H1 (cell line): ENCODE results near the gene VPS72. TPM values are rescaled to one million over a fixed set of nuclear protein-coding genes. Genes with fewer than 3 reads are reported as not detected.
A peak's percentile ranks its signal among the peaks of the same experiment; 100 is the strongest.
"Not testable (repeated sequence)": the region's sequence is repeated elsewhere in the genome, so short reads cannot be mapped to it uniquely, and the experiment has no call there.

Experiments used
- CTCF ChIA-PET: fragments of 300-600 bp; sonication (Branson Sonifier 250); formaldehyde crosslinking; loops from one replicate; lab custom pipeline; 2021; ENCODE audit not compliant: partially characterized antibody; lab: Charles Lee
- POLR2A ChIA-PET: fragments of 300-600 bp; sonication (Branson Sonifier 250); formaldehyde crosslinking; loops from one replicate; lab custom pipeline; 2021; ENCODE audit warnings: inconsistent platforms; ENCODE audit not compliant: partially characterized antibody; lab: Charles Lee
- DNase-seq, 2 experiments: peaks; one replicate each; pipeline versions ENCODE4 v3.0.0 to v3.0.0-alpha.2; 2010 to 2022; ENCODE audit warnings: low spot score in 2 of 2, low read depth in 1 of 2, mixed read lengths in 1 of 2
- FAIRE-seq: peaks from 2 replicates; lab custom pipeline; 2011; peaks lifted over from hg19 to GRCh38; lab: Jason Lieb, UNC
- H2AFZ ChIP-seq: 2 replicates; pipeline ENCODE4 v1.8.1; 2012; ENCODE audit warnings: low read length, inconsistent platforms
- H2AK5ac ChIP-seq: 2 replicates; pipeline ENCODE4 v1.6.1; 2013; ENCODE audit warnings: low read depth, low read length
- H2BK120ac ChIP-seq: replicated peaks from 2 replicates; pipeline ENCODE3; 2013; ENCODE audit warnings: low read depth, low read length, inconsistent platforms
- H2BK12ac ChIP-seq: 2 replicates; pipeline ENCODE4 v1.6.1; 2013; ENCODE audit warnings: low read depth, low read length
- H2BK15ac ChIP-seq: 2 replicates; pipeline ENCODE4 v1.6.1; 2013; ENCODE audit warnings: low read length
- H2BK20ac ChIP-seq: 2 replicates; pipeline ENCODE4 v1.6.1; 2013; ENCODE audit warnings: low read length
- H2BK5ac ChIP-seq: 2 replicates; pipeline ENCODE4 v1.6.1; 2013; ENCODE audit warnings: low read depth, low read length
- H3K14ac ChIP-seq: 2 replicates; pipeline ENCODE4 v1.6.1; 2013; ENCODE audit warnings: inconsistent platforms; ENCODE audit not compliant: insufficient read length
- H3K18ac ChIP-seq: 2 replicates; pipeline ENCODE4 v1.6.1; 2013; ENCODE audit warnings: low read length; ENCODE audit errors: extremely low read depth
- H3K23ac ChIP-seq: 2 replicates; pipeline ENCODE4 v1.6.1; 2013; ENCODE audit warnings: inconsistent platforms; ENCODE audit not compliant: insufficient read length
- H3K23me2 ChIP-seq: 2 replicates; pipeline ENCODE4 v1.6.1; 2013; ENCODE audit warnings: low read depth, low read length
- H3K27ac ChIP-seq: 2 replicates; pipeline ENCODE4 v1.6.1; 2011; ENCODE audit warnings: low read depth, low read length, inconsistent platforms
- H3K27me3 ChIP-seq, 4 experiments: replicated peaks in 1 of 4; 1 replicate in 1 of 4; 2 replicates in 3 of 4; pipeline versions ENCODE4 v1.6.1 to v1.8.1; 2011 to 2013; ENCODE audit warnings: low read length in 3 of 4, mild to moderate bottlenecking in 3 of 4, inconsistent platforms in 2 of 4, mixed read lengths in 2 of 4, moderate library complexity in 1 of 4; ENCODE audit not compliant: control insufficient read depth in 3 of 4, insufficient read depth in 3 of 4; ENCODE audit errors: extremely low read depth in 1 of 4
- H3K36me3 ChIP-seq, 4 experiments: 2 replicates each; pipeline versions ENCODE4 v1.6.1 to v1.8.1; 2011 to 2013; ENCODE audit warnings: mild to moderate bottlenecking in 4 of 4, low read length in 3 of 4, moderate library complexity in 2 of 4, control low read depth in 1 of 4, inconsistent platforms in 1 of 4; ENCODE audit not compliant: insufficient read depth in 4 of 4, control insufficient read depth in 2 of 4
- H3K4ac ChIP-seq: replicated peaks from 2 replicates; pipeline ENCODE3; 2013; ENCODE audit warnings: low read length, low read depth, mixed read lengths, inconsistent platforms; ENCODE audit not compliant: insufficient read length
- H3K4me1 ChIP-seq, 4 experiments: replicated peaks in 1 of 4; 1 replicate in 1 of 4; 2 replicates in 3 of 4; pipeline versions ENCODE4 v1.6.1 to v1.8.1; 2011 to 2013; ENCODE audit warnings: low read length in 3 of 4, inconsistent platforms in 2 of 4, mixed read lengths in 1 of 4; ENCODE audit not compliant: insufficient read depth in 4 of 4, control insufficient read depth in 3 of 4
- H3K4me2 ChIP-seq, 2 experiments: 2 replicates each; pipeline versions ENCODE4 v1.6.1 to v1.8.1; 2011 to 2013; ENCODE audit warnings: low read depth in 2 of 2, low read length in 2 of 2, control low read depth in 1 of 2, inconsistent platforms in 1 of 2, mild to moderate bottlenecking in 1 of 2; ENCODE audit not compliant: insufficient read depth in 1 of 2
- H3K4me3 ChIP-seq, 4 experiments: fragments of 200-600, 300-600 bp in 1 of 4; sonication (generic), shearing (Covaris generic), sonication (Bioruptor Twin) in 1 of 4; 2 replicates each; pipeline versions ENCODE4 v1.5.1 to v1.8.1; 2011 to 2016; ENCODE audit warnings: low read length in 4 of 4, low read depth in 3 of 4, control low read depth in 2 of 4, inconsistent platforms in 2 of 4, mild to moderate bottlenecking in 2 of 4, mixed read lengths in 1 of 4, moderate library complexity in 1 of 4; ENCODE audit not compliant: insufficient read depth in 2 of 4; ENCODE audit errors: extremely low read depth in 1 of 4
- H3K56ac ChIP-seq: replicated peaks from 2 replicates; pipeline ENCODE3; 2013; ENCODE audit warnings: low read depth, mild to moderate bottlenecking, mixed read lengths, low read length, inconsistent platforms; ENCODE audit not compliant: insufficient read length
- H3K79me1 ChIP-seq: 2 replicates; pipeline ENCODE4 v1.6.1; 2013; ENCODE audit warnings: low read depth, low read length, control low read depth
- H3K79me2 ChIP-seq, 2 experiments: 2 replicates each; pipeline versions ENCODE4 v1.6.1 to v1.8.1; 2012 to 2013; ENCODE audit warnings: low read length in 2 of 2, mild to moderate bottlenecking in 2 of 2, inconsistent platforms in 1 of 2; ENCODE audit not compliant: insufficient read depth in 2 of 2, control insufficient read depth in 1 of 2
- H3K9ac ChIP-seq, 4 experiments: replicated peaks in 1 of 4; 1 replicate in 1 of 4; 2 replicates in 3 of 4; pipeline versions ENCODE4 v1.6.1 to v1.8.1; 2011 to 2013; ENCODE audit warnings: low read depth in 3 of 4, low read length in 3 of 4, control low read depth in 2 of 4, mild to moderate bottlenecking in 2 of 4, moderate library complexity in 2 of 4, inconsistent platforms in 1 of 4; ENCODE audit errors: extremely low read depth in 1 of 4
- H3K9me3 ChIP-seq, 2 experiments: 2 replicates each; pipeline versions ENCODE4 v1.6.1 to v1.8.1; 2012 to 2013; ENCODE audit warnings: mild to moderate bottlenecking in 2 of 2, moderate library complexity in 2 of 2, control low read depth in 1 of 2, inconsistent platforms in 1 of 2, low read depth in 1 of 2, low read length in 1 of 2, mixed read lengths in 1 of 2; ENCODE audit not compliant: insufficient read depth in 2 of 2
- H4K20me1 ChIP-seq, 2 experiments: replicated peaks in 1 of 2; 2 replicates each; pipeline versions ENCODE3 to v1.8.1; 2011 to 2013; ENCODE audit warnings: inconsistent platforms in 2 of 2, low read length in 2 of 2, mild to moderate bottlenecking in 1 of 2; ENCODE audit not compliant: insufficient read depth in 2 of 2, control insufficient read depth in 1 of 2
- H4K5ac ChIP-seq: 2 replicates; pipeline ENCODE4 v1.6.1; 2013; ENCODE audit warnings: low read length, low read depth, mixed read lengths, inconsistent platforms; ENCODE audit not compliant: insufficient read length
- H4K8ac ChIP-seq: 2 replicates; pipeline ENCODE4 v1.8.0; 2013; ENCODE audit warnings: mild to moderate bottlenecking, moderate library complexity, low read length, inconsistent platforms; ENCODE audit not compliant: insufficient read depth; ENCODE audit errors: extremely low read depth
- H4K91ac ChIP-seq: replicated peaks from 2 replicates; pipeline ENCODE3; 2013; ENCODE audit warnings: low read length, mixed read lengths, inconsistent platforms; ENCODE audit not compliant: insufficient read length
- WGBS, 2 experiments: shearing (Covaris generic) in 1 of 2; methylation state at CpG; one replicate each; pipeline versions ENCODE4 v1.1.6 to v1.1.7; 2013 to 2015; ENCODE audit warnings: low lambda C conversion rate in 2 of 2, mixed read lengths in 2 of 2, inconsistent platforms in 1 of 2, low coverage in 1 of 2, missing lambda C conversion rate in 1 of 2; ENCODE audit not compliant: insufficient replicate concordance in 2 of 2, insufficient coverage in 1 of 2, insufficient read length in 1 of 2; ENCODE audit errors: extremely low coverage in 1 of 2, missing lambda C conversion rate in 1 of 2; 5-methylcytosine and 5-hydroxymethylcytosine counted together
- polyA plus RNA-seq, 7 experiments: library from polyadenylated mRNA; depleted of rRNA in 3 of 7; stranded (reverse) in 5 of 7; unstranded in 2 of 7; fragments of >200 nt in 5 of 7; fragments of 200-250 nt in 2 of 7; gene quantifications; 1 replicate in 5 of 7; 2 replicates in 1 of 7; 4 replicates in 1 of 7; pipeline versions ENCODE4 v1.2.1 to v1.2.3, GENCODE V29; 2011 to 2013; ENCODE audit warnings: missing spikeins in 2 of 7, mixed read lengths in 2 of 7
- total RNA-seq: library from RNA; stranded (reverse); fragmentation: NEBNext Ultra II Directional; extraction: Animal tissue kit (Norgen Biotek cat#: 25700); gene quantifications from 2 replicates; pipeline ENCODE4 v1.2.1, GENCODE V29; 2021

VPS72 gene
- total and polyA plus RNA-seq, 2 of the 8 experiments (the other 6 are each of a cell fraction or from before 2014, with no cell fraction given), result 86.6 to 121 TPM

GRCh38 chr1:151188667-151189066 is 1.3 kb downstream of the VPS72 start:
- WGBS, 2 experiments, result 84% methylated on average over 8 of the region's 8 CpGs; no CpG with 5 or more reads in 1 of the 2 experiments
- not testable (repeated sequence) for H3K4me1 ChIP-seq, H4K5ac ChIP-seq, H2BK15ac ChIP-seq, H3K18ac ChIP-seq, H3K9me3 ChIP-seq, H2AFZ ChIP-seq, H3K4ac ChIP-seq, H3K14ac ChIP-seq, H3K27ac ChIP-seq, H4K91ac ChIP-seq, DNase-seq, H2BK120ac ChIP-seq, H2BK20ac ChIP-seq, H2BK5ac ChIP-seq, H4K20me1 ChIP-seq, H3K56ac ChIP-seq, H2AK5ac ChIP-seq, H3K23ac ChIP-seq, H3K79me1 ChIP-seq, H3K27me3 ChIP-seq, H4K8ac ChIP-seq, H3K23me2 ChIP-seq, H2BK12ac ChIP-seq, FAIRE-seq
- Histone ChIP-seq H3K79me2 (peaks cover 7 to 33% of the 10 kb centered on the region in 2 experiments), H3K9ac (peak overlapping the region in 1 of 4 experiments; percentile 52; a peak in 2 of 7 replicates), H3K4me2 (peak overlapping the region; percentile 70 to 73), H3K4me3 (peak overlapping the region; percentile 70 to 98 (median 95); a peak in 5 of 8 replicates), H3K36me3 (peaks cover 6 to 24% (median 20%) of the 10 kb centered on the region in 4 experiments; a peak in 7 of 8 replicates)
- ChIA-PET POLR2A (interaction anchor here (1.0 to 2.7 kb wide), 9 partner anchors 10 to 141 kb away, joined by 3 to 13 read pairs (median 6); partner anchors contain the start of genes C1orf56 and ZNF687), CTCF (interaction anchor here (1.0 to 1.2 kb wide), 3 partner anchors 13 to 63 kb away, joined by 3 to 5 read pairs (median 4); partner anchors contain the start of gene TMOD4)
